AG04449 (cell line): ENCODE data around the gene NEURL1.

Experiments used
- CTCF ChIA-PET: fragments of 350-600 bp; formaldehyde crosslinking; extraction: SDS; loops from one replicate; lab custom pipeline; 2021; ENCODE audit warnings: antibody characterized with exemption; lab: Yijun Ruan, JAX
- POLR2A ChIA-PET: fragments of 400-600, 350-600 bp; formaldehyde crosslinking; extraction: SDS; loops from one replicate; lab custom pipeline; 2020; ENCODE audit warnings: antibody characterized with exemption, inconsistent platforms; lab: Yijun Ruan, JAX
- DNase-seq: peaks from one replicate; pipeline ENCODE4 v3.0.0-alpha.2; 2010; ENCODE audit warnings: low read depth, low spot score
- H3K4me3 ChIP-seq: 2 replicates; pipeline ENCODE4 v1.5.1; 2011; ENCODE audit warnings: low read depth, mild to moderate bottlenecking, control low read depth, low read length
- CTCF ChIP-seq: IDR thresholded peaks from one replicate; pipeline ENCODE4 v1.5.1; 2011; ENCODE audit warnings: mild to moderate bottlenecking, moderate library complexity, low read length, control low read depth, inconsistent platforms; ENCODE audit not compliant: insufficient read depth; ENCODE audit errors: missing control alignments

NEURL1 gene

GRCh38 chr10:103459615-103460014, 33.9 kb upstream of the NEURL1 start:
- ChIA-PET POLR2A (no interaction called here), CTCF (interaction anchor here (1.4 to 1.5 kb wide), 2 partner anchors 16 to 26 kb away, joined by 5 to 6 read pairs; no protein-coding TSS in a partner anchor)
- H3K4me3 ChIP-seq: no peak overlapping the region
- TF ChIP-seq CTCF: no peak
- no peak for DNase-seq

GRCh38 chr10:103463499-103463898, 30.0 kb upstream of the NEURL1 start:
- TF ChIP-seq CTCF: no peak
- no peak overlapping the region for H3K4me3 ChIP-seq
- DNase-seq: no peak
- ChIA-PET POLR2A (no interaction called here), CTCF (interaction anchor here (1.3 to 2.5 kb wide), 2 partner anchors 11 to 47 kb away, joined by 4 to 6 read pairs; partner anchors contain the start of gene CALHM2)

GRCh38 chr10:103465411-103466179, 27.9 kb upstream of the NEURL1 start:
- ChIA-PET CTCF (interaction anchor here (0.6 to 2.1 kb wide), 5 partner anchors 10 to 19 kb away, joined by 3 to 7 read pairs (median 5); partner anchors contain the start of gene CALHM3), POLR2A (no interaction called here)
- no peak for TF ChIP-seq CTCF

GRCh38 chr10:103466734-103467133, 26.8 kb upstream of the NEURL1 start:
- ChIA-PET POLR2A (no interaction called here), CTCF (interaction anchor here (1.2 to 2.1 kb wide), 2 partner anchors 9 to 18 kb away, joined by 5 to 6 read pairs; no protein-coding TSS in a partner anchor)
- no peak for TF ChIP-seq CTCF
- H3K4me3 ChIP-seq: no peak overlapping the region
- DNase-seq: no peak

More at GRCh38 chr10:103465411-103466179, 27.9 kb upstream of the NEURL1 start:
- no peak overlapping the region for H3K4me3 ChIP-seq
- DNase-seq: no peak

- CTCF ChIA-PET: interaction anchor here (1.5 to 2.1 kb wide), 2 partner anchors 14 to 17 kb away, joined by 4 to 6 read pairs; no protein-coding TSS in a partner anchor
- no peak overlapping the region for H3K4me3 ChIP-seq
- TF ChIP-seq CTCF: no peak
- no peak for DNase-seq
- POLR2A ChIA-PET: no interaction called here
Observed at GRCh38 chr10:103467406-103467805, 26.1 kb upstream of the NEURL1 start.

GRCh38 chr10:103469201-103469600, 24.3 kb upstream of the NEURL1 start:
- DNase-seq: no peak
- H3K4me3 ChIP-seq: no peak overlapping the region
- POLR2A ChIA-PET: no interaction called here
- CTCF ChIA-PET: interaction anchor here (0.9 to 11.0 kb wide), 3 partner anchors 12 to 15 kb away, joined by 3 to 83 read pairs (median 7); no protein-coding TSS in a partner anchor
- no peak for TF ChIP-seq CTCF
